GM21423 (cell line): Measurements from ENCODE around the gene CDIP1.

ENCODE experiments used
- ATAC-seq: cut with Tn5 transposase; IDR thresholded peaks from one replicate; pipeline ENCODE4 v1.9.1; 2021; ENCODE audit warnings: mild to moderate bottlenecking, moderate library complexity; ENCODE audit not compliant: unreplicated experiment

Gene CDIP1

GRCh38 chr16:4460936-4461249 lies 77.7 kb downstream of the CDIP1 start:
- no peak for ATAC-seq
